Endothelial cell of umbilical vein (primary cell): ENCODE data around the gene MLIP. TPM values are rescaled to one million over a fixed set of nuclear protein-coding genes. Genes with fewer than 3 reads are reported as not detected.

ENCODE experiments used
- BruUV-seq: library from RNA; stranded (reverse); fragments of 400-500 nt; replicated peaks from 2 replicates; lab custom pipeline; 2021; lab: Mats Ljungman, UMichigan
- CTCF ChIA-PET: fragments of 300-600, 350-600 bp; sonication (Branson Sonifier 250); formaldehyde crosslinking; loops from one replicate; lab custom pipeline; 2021; ENCODE audit warnings: antibody characterized with exemption, inconsistent platforms; lab: Charles Lee
- POLR2A ChIA-PET: fragments of 300-600, 350-600 bp; sonication (Branson Sonifier 250); formaldehyde crosslinking; loops from one replicate; lab custom pipeline; 2021; ENCODE audit warnings: antibody characterized with exemption, inconsistent platforms; lab: Charles Lee
- DNase-seq: peaks from one replicate; pipeline ENCODE4 v3.0.0-alpha.2; 2011; ENCODE audit warnings: low read depth, low spot score
- FAIRE-seq: peaks from 2 replicates; lab custom pipeline; 2011; peaks lifted over from hg19 to GRCh38; lab: Jason Lieb, UNC
- H2AFZ ChIP-seq: 2 replicates; pipeline ENCODE4 v1.6.0; 2012; ENCODE audit warnings: low read depth, low read length, control low read depth, inconsistent platforms
- H3K27ac ChIP-seq: 2 replicates; pipeline ENCODE4 v1.5.1; 2011; ENCODE audit warnings: low read depth, mild to moderate bottlenecking, control low read depth, low read length, moderate library complexity; ENCODE audit not compliant: insufficient read depth
- H3K27me3 ChIP-seq, 2 experiments: 2 replicates each; pipeline versions ENCODE4 v1.6.0 to v1.6.1; 2011; ENCODE audit warnings: low read length in 2 of 2, mixed read lengths in 1 of 2; ENCODE audit not compliant: control insufficient read depth in 2 of 2, insufficient read depth in 2 of 2
- H3K36me3 ChIP-seq, 2 experiments: 2 replicates in 1 of 2; 3 replicates in 1 of 2; pipeline ENCODE4 v1.5.1; 2011; ENCODE audit warnings: low read length in 2 of 2, mild to moderate bottlenecking in 1 of 2, moderate library complexity in 1 of 2; ENCODE audit not compliant: control insufficient read depth in 2 of 2, insufficient read depth in 2 of 2; ENCODE audit errors: extremely low read depth in 1 of 2
- H3K4me1 ChIP-seq: 3 replicates; pipeline ENCODE4 v1.5.1; 2011; ENCODE audit warnings: mild to moderate bottlenecking, low read length; ENCODE audit not compliant: control insufficient read depth, insufficient read depth; ENCODE audit errors: extremely low read depth
- H3K4me2 ChIP-seq: 2 replicates; pipeline ENCODE4 v1.6.1; 2011; ENCODE audit warnings: low read length, control low read depth, mixed read lengths; ENCODE audit not compliant: insufficient read depth
- H3K4me3 ChIP-seq, 3 experiments: fragments of 200-600 bp in 1 of 3; sonication (generic), shearing (Covaris generic) in 1 of 3; replicated peaks in 1 of 3; 2 replicates each; pipeline ENCODE4 v1.5.1; 2011 to 2016; ENCODE audit warnings: control low read depth in 3 of 3, low read length in 3 of 3, mild to moderate bottlenecking in 2 of 3, inconsistent platforms in 1 of 3, low read depth in 1 of 3, moderate library complexity in 1 of 3; ENCODE audit not compliant: insufficient read depth in 1 of 3
- H3K79me2 ChIP-seq: 2 replicates; pipeline ENCODE4 v1.6.0; 2012; ENCODE audit warnings: low read length, inconsistent platforms; ENCODE audit not compliant: control insufficient read depth, insufficient read depth
- H3K9ac ChIP-seq: replicated peaks from 2 replicates; pipeline ENCODE3; 2011; ENCODE audit warnings: low read length, control low read depth; ENCODE audit not compliant: insufficient read depth; ENCODE audit errors: extremely low read depth
- H3K9me1 ChIP-seq: replicated peaks from 3 replicates; pipeline ENCODE4 v1.6.0; 2011; ENCODE audit warnings: mild to moderate bottlenecking, low read length; ENCODE audit not compliant: control insufficient read depth, insufficient read depth; ENCODE audit errors: extremely low read depth
- H3K9me3 ChIP-seq: replicated peaks from 2 replicates; pipeline ENCODE4 v1.5.1; 2012; ENCODE audit warnings: low read length, inconsistent platforms; ENCODE audit not compliant: control insufficient read depth, insufficient read depth
- H4K20me1 ChIP-seq: replicated peaks from 2 replicates; pipeline ENCODE3; 2011; ENCODE audit warnings: mild to moderate bottlenecking, low read length; ENCODE audit not compliant: control insufficient read depth, insufficient read depth; ENCODE audit errors: extremely low read depth
- CTCF ChIP-seq, 2 donors: IDR thresholded peaks; 1 replicate in 1 of 2; 2 replicates in 1 of 2; pipeline ENCODE4 v1.5.1; 2011; ENCODE audit warnings: low read length in 2 of 2, mild to moderate bottlenecking in 2 of 2, moderate library complexity in 2 of 2, control low read depth in 1 of 2, inconsistent platforms in 1 of 2, low read depth in 1 of 2; ENCODE audit not compliant: insufficient read depth in 1 of 2; ENCODE audit errors: extremely low read depth in 1 of 2
- EZH2 ChIP-seq: IDR thresholded peaks from 2 replicates; pipeline ENCODE4 v1.6.1; 2012; ENCODE audit warnings: borderline replicate concordance, low read depth, mild to moderate bottlenecking, moderate library complexity, low read length, inconsistent platforms; ENCODE audit not compliant: severe bottlenecking
- FOS ChIP-seq: IDR thresholded peaks from 2 replicates; pipeline ENCODE4 v1.6.1; 2011; ENCODE audit warnings: mild to moderate bottlenecking, low read length, moderate library complexity, borderline replicate concordance; ENCODE audit not compliant: insufficient read depth
- GATA2 ChIP-seq: IDR thresholded peaks from 2 replicates; pipeline ENCODE4 v1.7.0; 2011; ENCODE audit warnings: low read depth, mild to moderate bottlenecking, moderate library complexity, mixed read lengths, low read length; ENCODE audit not compliant: insufficient read length, insufficient read depth
- JUN ChIP-seq: IDR thresholded peaks from 2 replicates; pipeline ENCODE4 v1.6.1; 2011; ENCODE audit warnings: borderline replicate concordance, low read depth; ENCODE audit not compliant: insufficient read length, insufficient read depth
- MAX ChIP-seq: IDR thresholded peaks from 2 replicates; pipeline ENCODE4 v1.6.1; 2011; ENCODE audit not compliant: insufficient read depth, insufficient read length
- MYC ChIP-seq: IDR thresholded peaks from one replicate; pipeline ENCODE4 v1.6.1; 2011; ENCODE audit warnings: mild to moderate bottlenecking, low read depth, low read length
- POLR2A ChIP-seq: IDR thresholded peaks from 2 replicates; pipeline ENCODE4 v1.6.1; 2012; ENCODE audit warnings: low read depth, mild to moderate bottlenecking, control low read depth, low read length
- POLR2AphosphoS5 ChIP-seq: IDR thresholded peaks from 2 replicates; pipeline ENCODE4 v1.6.1; 2012; ENCODE audit warnings: low read depth, mild to moderate bottlenecking, control low read depth, low read length, moderate library complexity; ENCODE audit not compliant: insufficient read depth
- dilution Hi-C: fragments of 300-500 bp; cut with MboI; formaldehyde crosslinking; loops from one replicate; pipeline ENCODE4 v1.15.0; 2019; ENCODE audit warnings: low sequenced_read_pairs; ENCODE audit not compliant: extremely low pct_ligation_motif_present
- intact Hi-C: fragments of 100-400 bp; cut with micrococcal nuclease; formaldehyde crosslinking; loops from one replicate; pipeline ENCODE4 v1.10.0; 2022
- polyA plus RNA-seq, 4 experiments: library from polyadenylated mRNA; depleted of rRNA in 3 of 4; stranded (reverse) in 3 of 4; unstranded in 1 of 4; fragments of >200 nt; gene quantifications; 2 replicates each; pipeline versions ENCODE4 v1.2.1 to v1.2.3, GENCODE V29; 2011 to 2012; ENCODE audit warnings: missing spikeins in 1 of 4
- total RNA-seq: library from RNA; stranded (reverse); gene quantifications from 2 replicates; pipeline ENCODE4 v1.2.3, GENCODE V29; 2021

Gene MLIP
- total and polyA plus RNA-seq, 2 donors (not counting 3 experiments of a cell fraction or from before 2014, with no cell fraction given) = 4.1 to 11.6 TPM

- no peaks in the 10 kb centered on the region for H4K20me1 ChIP-seq
- no peaks in the 10 kb centered on the region for H3K9me3 ChIP-seq
- H3K9ac ChIP-seq = no peak overlapping the region
- ChIA-PET CTCF (interaction anchor here (1.5 kb wide), 1 partner anchor 9 kb away, joined by 7 read pairs; no protein-coding TSS in a partner anchor), POLR2A (no interaction called here)
- H3K4me1 ChIP-seq = no peaks in the 10 kb centered on the region
- BruUV-seq = no TSS peak
- DNase-seq (no peak), FAIRE-seq (no peak)
- H3K4me2 ChIP-seq = no peak overlapping the region
- H3K27ac ChIP-seq = no peak overlapping the region
- H2AFZ ChIP-seq = no peak overlapping the region
- dilution Hi-C loops (no loop called here), intact Hi-C loops (no loop called here)
- H3K27me3 ChIP-seq = no peaks in the 10 kb centered on the region
- no peaks in the 10 kb centered on the region for H3K36me3 ChIP-seq
- TF ChIP-seq JUN (no peak), FOS (no peak), GATA2 (no peak), POLR2A (no peak), MYC (no peak), MAX (no peak), EZH2 (no peak)
- no peak overlapping the region for H3K4me3 ChIP-seq
- H3K9me1 ChIP-seq = no peaks in the 10 kb centered on the region
- H3K79me2 ChIP-seq = no peaks in the 10 kb centered on the region
Observed at GRCh38 chr6:54103497-54103896, 7.7 kb upstream of the MLIP start.

- TF ChIP-seq MAX (no peak), JUN (no peak), MYC (no peak), EZH2 (no peak), POLR2A (no peak), CTCF (IDR thresholded peaks at IDR 0.05; ENCODE audit: extremely low read depth in 1 of 2, insufficient read depth in 1 of 2, low read depth in 1 of 2, low read length in 2 of 2) (no peak), GATA2 (no peak), POLR2AphosphoS5 (no peak), FOS (no peak)
- intact Hi-C loops = no loop called here
- BruUV-seq = no TSS peak
- dilution Hi-C loops = no loop called here
- Histone ChIP-seq H3K4me1 (peaks cover 13% of the 10 kb centered on the region), H3K4me2 (no peak overlapping the region), H2AFZ (no peak overlapping the region), H3K79me2 (no peaks in the 10 kb centered on the region), H3K9me1 (no peaks in the 10 kb centered on the region), H3K36me3 (no peaks in the 10 kb centered on the region), H3K9ac (no peak overlapping the region), H3K27ac (no peak overlapping the region), H3K27me3 (no peaks in the 10 kb centered on the region), H3K4me3 (no peak overlapping the region), H4K20me1 (no peaks in the 10 kb centered on the region), H3K9me3 (no peaks in the 10 kb centered on the region)
- ChIA-PET CTCF (interaction anchor here (0.7 kb wide), 1 partner anchor 57 kb away, joined by 3 read pairs; no protein-coding TSS in a partner anchor), POLR2A (no interaction called here)
- FAIRE-seq (no peak), DNase-seq (peak; percentile 34)
Observed at GRCh38 chr6:54106727-54107126, 4.5 kb upstream of the MLIP start.
